ENCODE data around the gene ARMC10.
"Not testable (repeated sequence)": the region's sequence is repeated elsewhere in the genome, so short reads cannot be mapped to it uniquely, and the experiment has no call there.

The ARMC10 gene

GRCh38 chr7:103119791-103120291 is 44.9 kb downstream of the ARMC10 start:
- DNase-seq (ENCODE audit: insufficient read length, low spot score) (no peak), FAIRE-seq (no peak)

DNA sequence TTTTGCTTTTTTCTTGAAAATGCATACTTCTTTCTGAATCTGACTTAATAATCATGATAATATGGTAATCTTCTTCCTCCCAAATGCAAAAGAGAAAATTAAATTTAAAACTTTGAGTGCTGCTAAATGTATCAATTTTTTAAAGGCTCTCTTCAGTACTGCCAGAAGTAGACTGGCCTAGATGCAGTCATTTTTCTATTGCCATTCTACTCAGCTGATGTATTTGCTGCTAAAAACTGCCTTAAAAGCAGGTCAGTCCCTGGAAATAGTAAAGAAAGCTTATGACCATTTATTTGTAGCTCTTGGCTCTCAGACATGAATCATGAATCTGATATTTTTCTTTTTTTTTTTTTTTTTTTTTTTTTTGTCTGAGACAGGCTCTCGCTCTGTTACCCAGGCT is 45.4 kb downstream of the ARMC10 start:
- DNase-seq (ENCODE audit: insufficient read length, low spot score) (no peak), FAIRE-seq (no peak)

- no peak for FAIRE-seq
- DNase-seq (ENCODE audit: insufficient read length, low spot score): no peak
These were observed 46.7 kb downstream of the ARMC10 start for GRCh38 chr7:103121641-103122040.

DNA sequence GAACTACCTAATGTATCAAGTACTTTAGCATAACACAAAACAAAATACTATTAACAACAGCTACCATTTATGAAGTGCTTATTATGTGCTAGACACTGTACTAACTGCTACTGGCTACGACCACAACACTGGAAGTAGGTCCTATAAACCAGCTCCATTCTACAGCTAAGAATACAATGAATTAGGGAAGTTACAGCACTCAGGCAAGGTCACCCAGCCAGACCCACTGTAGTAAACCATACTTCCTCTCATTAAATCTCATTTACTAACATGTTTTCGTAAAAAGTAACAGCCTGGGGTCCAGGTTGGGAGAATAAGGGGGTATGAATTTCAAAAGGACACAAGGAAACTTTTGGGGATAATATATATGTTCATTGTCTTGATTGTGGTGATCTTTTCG is 48.6 kb downstream of the ARMC10 start:
- no peak for FAIRE-seq

GRCh38 chr7:103124429-103124979 is 49.6 kb downstream of the ARMC10 start:
- no peak for DNase-seq (ENCODE audit: insufficient read length, low spot score)

More for the DNA sequence above, 48.6 kb downstream of the ARMC10 start:
- DNase-seq (ENCODE audit: insufficient read length, low spot score): no peak

DNA sequence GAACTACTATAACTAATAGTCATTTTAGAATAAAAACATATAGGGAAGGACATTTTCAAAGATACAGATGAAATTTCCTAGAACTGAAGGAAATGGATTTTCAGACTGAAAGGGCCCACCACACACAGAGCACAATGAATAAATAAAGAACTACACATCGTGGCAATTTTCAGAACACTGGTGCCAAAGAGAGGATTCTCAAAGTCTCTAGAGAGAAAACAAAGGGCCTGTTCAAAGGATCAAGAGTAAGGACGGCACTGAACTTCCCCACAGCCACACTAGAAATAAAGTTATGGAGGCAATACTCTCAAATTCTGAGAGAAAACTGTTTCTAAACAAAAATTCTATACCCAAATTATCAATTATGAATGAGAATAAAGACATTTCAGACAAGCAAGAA is 52.1 kb downstream of the ARMC10 start:
- FAIRE-seq (no peak), DNase-seq (ENCODE audit: insufficient read length, low spot score) (no peak)

More at GRCh38 chr7:103124429-103124979, 49.6 kb downstream of the ARMC10 start:
- FAIRE-seq: no peak

- FAIRE-seq (no peak), DNase-seq (ENCODE audit: insufficient read length, low spot score) (no peak)
These were observed 55.0 kb downstream of the ARMC10 start for GRCh38 chr7:103129702-103130549.

- DNase-seq (ENCODE audit: insufficient read length, low spot score): no peak
These were observed 56.1 kb downstream of the ARMC10 start for GRCh38 chr7:103130901-103131624.

GRCh38 chr7:103132995-103133688 is 58.2 kb downstream of the ARMC10 start:
- DNase-seq (ENCODE audit: insufficient read length, low spot score) (no peak), FAIRE-seq (no peak)

More at GRCh38 chr7:103130901-103131624, 56.1 kb downstream of the ARMC10 start:
- FAIRE-seq: no peak

- no peak for FAIRE-seq
These were observed 60.1 kb downstream of the ARMC10 start for GRCh38 chr7:103134836-103135554.

GRCh38 chr7:103140061-103140460 is 65.1 kb downstream of the ARMC10 start:
- DNase-seq (ENCODE audit: insufficient read length, low spot score): no peak
- no peak for FAIRE-seq

More at GRCh38 chr7:103134836-103135554, 60.1 kb downstream of the ARMC10 start:
- no peak for DNase-seq (ENCODE audit: insufficient read length, low spot score)

DNA sequence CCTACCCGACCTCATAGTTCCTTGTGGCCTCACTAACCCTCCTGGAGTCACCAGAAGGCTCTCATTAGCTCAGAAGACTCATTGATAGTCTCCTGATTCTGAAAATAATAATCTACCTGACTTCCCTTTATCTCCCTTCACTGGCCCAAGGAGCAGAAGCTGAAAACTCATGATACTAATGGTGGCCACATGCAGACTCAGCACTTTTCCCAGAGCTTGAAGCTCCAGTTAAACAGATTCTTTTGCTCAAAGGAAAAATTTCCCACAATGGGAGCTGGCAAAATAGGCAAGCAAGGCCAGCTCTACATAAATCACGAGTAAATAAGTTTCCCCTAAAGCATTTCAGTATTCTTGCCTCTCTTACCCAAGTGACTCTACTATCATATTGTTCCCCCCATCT is 65.7 kb downstream of the ARMC10 start:
- no peak for FAIRE-seq
- DNase-seq (ENCODE audit: insufficient read length, low spot score): no peak

DNA sequence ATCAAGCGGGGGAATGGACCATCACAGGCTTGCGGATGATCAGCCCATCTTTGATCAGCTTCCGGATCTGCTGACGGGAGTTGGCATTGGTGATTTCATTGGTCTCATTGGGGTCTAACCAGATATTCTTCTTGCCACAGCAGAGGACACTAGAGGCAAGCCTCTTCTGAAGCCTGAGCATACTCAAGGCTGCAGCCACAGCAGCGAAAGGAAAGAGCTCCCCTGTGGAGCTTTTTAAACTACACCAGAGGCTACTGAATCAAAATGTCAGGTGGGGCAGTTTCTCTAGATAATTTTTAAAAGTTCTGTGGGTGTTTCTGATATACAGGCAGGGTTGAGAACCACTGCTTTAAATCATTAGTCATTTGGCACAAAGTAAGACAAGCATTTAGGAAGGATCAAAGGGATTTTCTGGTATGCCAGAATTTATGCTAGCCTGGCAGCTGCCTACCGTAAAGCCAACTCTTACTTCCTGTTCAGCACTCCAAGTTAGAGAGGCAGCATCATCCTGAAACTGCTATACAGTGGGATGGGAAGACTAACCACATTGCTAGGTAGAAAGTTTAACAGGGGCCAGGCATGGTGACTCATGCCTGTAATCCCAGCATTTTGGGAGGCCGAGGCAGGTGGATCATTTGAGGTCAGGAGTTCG is 66.9 kb downstream of the ARMC10 start:
- no peak for DNase-seq (ENCODE audit: insufficient read length, low spot score)
- FAIRE-seq: no peak

DNA sequence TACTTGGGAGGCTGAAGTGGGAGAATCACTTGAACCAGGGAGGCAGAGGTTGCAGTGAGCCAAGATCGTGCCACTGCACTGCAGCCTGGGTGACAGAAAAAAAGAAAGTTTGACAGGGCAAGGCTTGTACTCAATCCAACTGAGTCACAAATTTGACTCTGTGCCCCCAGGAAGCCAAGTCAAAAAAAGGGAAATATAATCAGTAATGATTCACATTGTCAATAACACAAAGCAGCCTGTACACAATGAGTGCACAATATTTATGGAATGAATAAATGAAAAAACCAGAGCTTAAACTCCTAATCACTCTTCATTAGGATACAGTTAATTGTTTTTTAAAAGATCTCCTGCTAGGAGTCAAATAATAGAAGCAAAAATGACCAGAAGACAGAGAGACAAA is 67.6 kb downstream of the ARMC10 start:
- FAIRE-seq: no peak
- no peak for DNase-seq (ENCODE audit: insufficient read length, low spot score)

- DNase-seq (ENCODE audit: insufficient read length, low spot score) (no peak), FAIRE-seq (no peak)
These were observed 68.9 kb downstream of the ARMC10 start for GRCh38 chr7:103143868-103144267.

DNA sequence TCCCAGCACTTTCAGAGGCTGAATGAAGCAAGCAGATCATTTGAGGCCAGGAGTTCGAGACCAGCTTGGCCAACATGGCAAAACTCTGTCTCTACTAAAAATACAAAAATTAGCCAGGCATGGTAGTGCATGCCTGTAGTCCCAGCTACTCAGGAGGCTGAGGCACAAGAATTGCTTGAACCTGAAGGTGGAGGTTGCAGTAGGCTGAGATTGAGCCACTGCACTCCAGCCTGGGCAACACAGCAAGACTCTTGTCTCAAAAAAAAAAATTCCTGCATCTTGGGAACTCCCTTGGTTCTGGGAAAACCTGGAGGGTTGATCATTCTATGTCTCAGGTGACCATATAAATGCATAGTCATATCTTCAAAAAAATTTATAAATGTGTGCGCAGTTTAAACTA is 69.8 kb downstream of the ARMC10 start:
- not testable (repeated sequence) for DNase-seq (ENCODE audit: insufficient read length, low spot score); FAIRE-seq

- DNase-seq (ENCODE audit: insufficient read length, low spot score): no peak
- FAIRE-seq: no peak
These were observed 73.4 kb downstream of the ARMC10 start for GRCh38 chr7:103148131-103148993.
